Ishikawa (cell line): Measurements from ENCODE around the gene TSC1.

ENCODE experiments used
- CEBPB ChIP-seq: IDR thresholded peaks from 2 replicates; pipeline ENCODE4 v1.6.1; 2012
- EGR1 ChIP-seq: IDR thresholded peaks from 2 replicates; pipeline ENCODE4 v1.6.1; 2012
- EP300 ChIP-seq: IDR thresholded peaks from 2 replicates; pipeline ENCODE4 v1.6.1; 2012; ENCODE audit warnings: borderline replicate concordance
- MAX ChIP-seq: IDR thresholded peaks from 2 replicates; pipeline ENCODE4 v1.6.1; 2012
- NFIC ChIP-seq: IDR thresholded peaks from 2 replicates; pipeline ENCODE4 v1.6.1; 2012
- TAF1 ChIP-seq: IDR thresholded peaks from 2 replicates; pipeline ENCODE4 v1.6.1; 2012; ENCODE audit warnings: low read depth, mild to moderate bottlenecking
- TEAD4 ChIP-seq: IDR thresholded peaks from 2 replicates; pipeline ENCODE4 v1.6.1; 2012

GRCh38 chr9:132846918-132847515 lies 97.4 kb downstream of the TSC1 start:
- TF ChIP-seq EGR1 (no peak), NFIC (no peak), EP300 (no peak), MAX (no peak), TEAD4 (no peak), CEBPB (no peak), TAF1 (no peak)
